MM.1S (cell line): ENCODE data around the gene CCL18.
A peak's percentile ranks its signal among the peaks of the same experiment; 100 is the strongest.
"Not testable (repeated sequence)": the region's sequence is repeated elsewhere in the genome, so short reads cannot be mapped to it uniquely, and the experiment has no call there.

Experiments used
- DNase-seq: peaks from one replicate; pipeline ENCODE4 v3.0.0-alpha.2; 2015
- H2AFZ ChIP-seq: fragments of 300-600 bp; sonication (generic); 2 replicates; pipeline ENCODE4 v1.6.0; 2016; ENCODE audit warnings: antibody characterized with exemption, low read length
- H3F3A ChIP-seq: fragments of 300-600 bp; sonication (generic); 2 replicates; pipeline ENCODE4 v1.6.1; 2016; ENCODE audit warnings: mild to moderate bottlenecking, antibody characterized with exemption, low read length, moderate library complexity, mixed read lengths; ENCODE audit not compliant: insufficient read depth
- H3K27ac ChIP-seq: fragments of 300-600 bp; sonication (generic); 2 replicates; pipeline ENCODE4 v1.5.1; 2016; ENCODE audit warnings: mild to moderate bottlenecking, low read length
- H3K27me3 ChIP-seq: fragments of 300-600 bp; sonication (generic); replicated peaks from 2 replicates; pipeline ENCODE4 v1.6.0; 2016; ENCODE audit warnings: low read length; ENCODE audit not compliant: insufficient read depth
- H3K36me3 ChIP-seq: fragments of 300-600 bp; sonication (generic); replicated peaks from 2 replicates; pipeline ENCODE4 v1.6.1; 2016; ENCODE audit warnings: mild to moderate bottlenecking, low read length, mixed read lengths; ENCODE audit not compliant: insufficient read depth
- H3K4me1 ChIP-seq: fragments of 300-600 bp; sonication (generic); 2 replicates; pipeline ENCODE4 v1.6.1; 2016; ENCODE audit warnings: low read length, mixed read lengths
- H3K4me2 ChIP-seq: fragments of 300-600 bp; sonication (generic); 2 replicates; pipeline ENCODE4 v1.6.0; 2016; ENCODE audit warnings: low read depth, low read length
- H3K4me3 ChIP-seq: fragments of 300-600 bp; sonication (generic); 2 replicates; pipeline ENCODE4 v1.5.1; 2016; ENCODE audit warnings: low read length, mixed read lengths
- H3K79me2 ChIP-seq: fragments of 300-600 bp; sonication (generic); 2 replicates; pipeline ENCODE4 v1.6.1; 2016; ENCODE audit warnings: mixed run types, low read length, mixed read lengths
- H3K9ac ChIP-seq: fragments of 300-600 bp; sonication (generic); 2 replicates; pipeline ENCODE4 v1.6.1; 2016; ENCODE audit warnings: low read length, mixed read lengths
- H3K9me2 ChIP-seq: fragments of 300-600 bp; sonication (generic); replicated peaks from 2 replicates; pipeline ENCODE4 v1.6.1; 2016; ENCODE audit warnings: mild to moderate bottlenecking, low read length, mixed read lengths; ENCODE audit not compliant: insufficient read depth
- H3K9me3 ChIP-seq: fragments of 300-600 bp; sonication (generic); replicated peaks from 2 replicates; pipeline ENCODE4 v1.6.1; 2016; ENCODE audit warnings: mild to moderate bottlenecking, low read length, mixed read lengths; ENCODE audit not compliant: insufficient read depth
- H4K20me1 ChIP-seq: fragments of 300-600 bp; sonication (generic); 2 replicates; pipeline ENCODE4 v1.6.1; 2016; ENCODE audit warnings: mild to moderate bottlenecking, low read length, moderate library complexity, mixed read lengths; ENCODE audit not compliant: insufficient read depth
- CTCF ChIP-seq: fragments of 300-600 bp; sonication (generic); IDR thresholded peaks from 2 replicates; pipeline ENCODE4 v1.5.1; 2016; ENCODE audit warnings: antibody characterized with exemption, low read length, mixed read lengths
- EZH2 ChIP-seq: fragments of 300-600 bp; sonication (generic); optimal IDR thresholded peaks from 2 replicates; pipeline ENCODE3; 2017; ENCODE audit warnings: low read depth, mild to moderate bottlenecking, antibody characterized with exemption, low read length, mixed read lengths
- EZH2phosphoT487 ChIP-seq: fragments of 300-600 bp; sonication (generic); IDR thresholded peaks from 2 replicates; pipeline ENCODE4 v1.6.1; 2018; ENCODE audit warnings: antibody characterized with exemption, low read length

CCL18 gene

GRCh38 chr17:36063786-36064541 is at the start of gene CCL18:
Gene CCL18 (plus strand): TSS chr17:36064272. CDS start chr17:36064343, 71 bp downstream.
- TF ChIP-seq EZH2, result no peak
- TF ChIP-seq EZH2phosphoT487, result no peak
- no peak for TF ChIP-seq CTCF
- no peak within 1 kb of the TSS for H3K4me3 ChIP-seq
- no peak within 1 kb of the TSS for H3K27ac ChIP-seq
- H2AFZ ChIP-seq, result no peak within 1 kb of the TSS
- H3K9me3 ChIP-seq, result no peaks in the 10 kb centered on the region
- H3K9ac ChIP-seq, result no peak within 1 kb of the TSS
- no peaks in the 10 kb centered on the region for H3F3A ChIP-seq
- no peaks in the 10 kb centered on the region for H3K9me2 ChIP-seq
- no peaks in the 10 kb centered on the region for H3K4me1 ChIP-seq
- H3K36me3 ChIP-seq, result no peaks in the 10 kb centered on the region
- H3K79me2 ChIP-seq, result no peaks in the 10 kb centered on the region
- no peak for DNase-seq
- H4K20me1 ChIP-seq, result no peaks in the 10 kb centered on the region
- H3K27me3 ChIP-seq, result no peaks in the 10 kb centered on the region
- no peak within 1 kb of the TSS for H3K4me2 ChIP-seq

- Histone ChIP-seq H3K27me3 (no peaks in the 10 kb centered on the region), H4K20me1 (no peaks in the 10 kb centered on the region), H3K79me2 (no peaks in the 10 kb centered on the region), H3K9me2 (no peaks in the 10 kb centered on the region), H3K4me2 (peak overlapping the region; percentile 47), H3K9me3 (no peaks in the 10 kb centered on the region), H3K27ac (peak overlapping the region; percentile 18; the same call in 1 of the 2 replicates), H3K9ac (no peak overlapping the region), H3K4me1 (peaks cover 12% of the 10 kb centered on the region), H3K36me3 (no peaks in the 10 kb centered on the region), H2AFZ (no peak overlapping the region), H3K4me3 (no peak overlapping the region), H3F3A (peaks cover 5% of the 10 kb centered on the region; the same call in 1 of the 2 replicates)
- TF ChIP-seq CTCF, result no peak
- no peak for TF ChIP-seq EZH2
- TF ChIP-seq EZH2phosphoT487, result no peak
- DNase-seq, result peak; percentile 41
Measured at GRCh38 chr17:36014946-36015345, 49.1 kb upstream of the CCL18 start.

- H4K20me1 ChIP-seq, H3K36me3 ChIP-seq, H3K4me3 ChIP-seq, H3K9me2 ChIP-seq, H3K79me2 ChIP-seq, H2AFZ ChIP-seq, H3K9ac ChIP-seq, H3K27me3 ChIP-seq, H3K27ac ChIP-seq, H3F3A ChIP-seq, H3K4me2 ChIP-seq, DNase-seq, H3K9me3 ChIP-seq: not testable (repeated sequence)
- H3K4me1 ChIP-seq, result peaks cover 12% of the 10 kb centered on the region
Measured at GRCh38 chr17:36015895-36016294, 48.2 kb upstream of the CCL18 start.

- Histone ChIP-seq H3K4me3 (no peak overlapping the region), H3K27ac (no peak overlapping the region), H3K4me1 (peaks cover 12% of the 10 kb centered on the region), H3K27me3 (no peaks in the 10 kb centered on the region), H3F3A (peaks cover 5% of the 10 kb centered on the region; the same call in 1 of the 2 replicates), H3K4me2 (no peak overlapping the region), H2AFZ (no peak overlapping the region), H3K9me2 (no peaks in the 10 kb centered on the region), H3K9ac (no peak overlapping the region), H4K20me1 (no peaks in the 10 kb centered on the region), H3K79me2 (no peaks in the 10 kb centered on the region), H3K9me3 (no peaks in the 10 kb centered on the region), H3K36me3 (no peaks in the 10 kb centered on the region)
- no peak for DNase-seq
- no peak for TF ChIP-seq EZH2phosphoT487
- no peak for TF ChIP-seq EZH2
Measured at GRCh38 chr17:36016555-36016954, 47.5 kb upstream of the CCL18 start.
